ENCODE measurements around the gene OR4X2.
"Not testable (repeated sequence)": the region's sequence is repeated elsewhere in the genome, so short reads cannot be mapped to it uniquely, and the experiment has no call there.

Gene OR4X2

GRCh38 chr11:48244804-48245203 lies at the start of gene OR4X2:
Gene OR4X2, plus strand, starts transcription at chr11:48245104. Its CDS starts 0 bp downstream, at chr11:48245104.
- POLR2A ChIA-PET: no interaction called here
- DNase-seq (ENCODE audit: extremely low spot score): no peak
- CTCF ChIA-PET: no interaction called here

GRCh38 chr11:48207881-48208280 lies 37.0 kb upstream of the OR4X2 start:
- TF ChIP-seq BHLHE40 (IDR thresholded peaks at IDR 0.05; ENCODE audit: borderline replicate concordance): no peak
- TF ChIP-seq SUZ12 (IDR thresholded peaks at IDR 0.05): no peak
- no peak for TF ChIP-seq SP1 (IDR thresholded peaks at IDR 0.05)
- TF ChIP-seq FOXK2 (IDR thresholded peaks at IDR 0.05): no peak
- no peak for TF ChIP-seq FOXA1 (IDR thresholded peaks at IDR 0.05)
- TF ChIP-seq LEF1 (IDR thresholded peaks at IDR 0.05; ENCODE audit: borderline replicate concordance): no peak
- no peak for TF ChIP-seq TARDBP (IDR thresholded peaks at IDR 0.05)
- no peak for TF ChIP-seq ELF4 (IDR thresholded peaks at IDR 0.05)
- no peak for TF ChIP-seq FOXM1 (IDR thresholded peaks at IDR 0.05; ENCODE audit: borderline replicate concordance)
- no peak for TF ChIP-seq ZNF384 (IDR thresholded peaks at IDR 0.05)
- TF ChIP-seq CTBP1 (IDR thresholded peaks at IDR 0.05; ENCODE audit: borderline replicate concordance): no peak
- POLR2A ChIA-PET: no interaction called here
- CTCF ChIA-PET: no interaction called here
- DNase-seq (ENCODE audit: extremely low spot score): no peak

More at GRCh38 chr11:48244804-48245203, at the start of gene OR4X2:
- TF ChIP-seq CTBP1 (IDR thresholded peaks at IDR 0.05; ENCODE audit: borderline replicate concordance) (no peak), FOXM1 (IDR thresholded peaks at IDR 0.05; ENCODE audit: borderline replicate concordance) (no peak), ARNT (IDR thresholded peaks at IDR 0.05) (no peak), SUZ12 (IDR thresholded peaks at IDR 0.05) (no peak), TARDBP (IDR thresholded peaks at IDR 0.05) (no peak), SP1 (IDR thresholded peaks at IDR 0.05) (no peak), L3MBTL2 (conservative IDR thresholded peaks at IDR 0.05) (no peak), HDGF (IDR thresholded peaks at IDR 0.05; ENCODE audit: borderline replicate concordance) (no peak), ELF4 (IDR thresholded peaks at IDR 0.05) (no peak), FOXK2 (IDR thresholded peaks at IDR 0.05) (no peak), LEF1 (IDR thresholded peaks at IDR 0.05; ENCODE audit: borderline replicate concordance) (no peak), ZNF384 (IDR thresholded peaks at IDR 0.05) (no peak), NFRKB (IDR thresholded peaks at IDR 0.05) (no peak), FOXA1 (IDR thresholded peaks at IDR 0.05) (no peak), PKNOX1 (IDR thresholded peaks at IDR 0.05) (no peak), BHLHE40 (IDR thresholded peaks at IDR 0.05; ENCODE audit: borderline replicate concordance) (no peak)

- peak; percentile 11 for DNase-seq (ENCODE audit: extremely low spot score)
- POLR2A ChIA-PET: no interaction called here
- CTCF ChIA-PET: no interaction called here
- TF ChIP-seq ELF4 (IDR thresholded peaks at IDR 0.05) (no peak), L3MBTL2 (conservative IDR thresholded peaks at IDR 0.05) (no peak), ZNF384 (IDR thresholded peaks at IDR 0.05) (no peak), FOXA1 (IDR thresholded peaks at IDR 0.05) (no peak), ARNT (IDR thresholded peaks at IDR 0.05) (no peak), CTBP1 (IDR thresholded peaks at IDR 0.05; ENCODE audit: borderline replicate concordance) (no peak), SP1 (IDR thresholded peaks at IDR 0.05) (no peak), FOXK2 (IDR thresholded peaks at IDR 0.05) (no peak), LEF1 (IDR thresholded peaks at IDR 0.05; ENCODE audit: borderline replicate concordance) (no peak), SUZ12 (IDR thresholded peaks at IDR 0.05) (no peak), PKNOX1 (IDR thresholded peaks at IDR 0.05) (no peak)
Measured at GRCh38 chr11:48210052-48210451, 34.9 kb upstream of the OR4X2 start.

GRCh38 chr11:48216510-48216909 lies 28.4 kb upstream of the OR4X2 start, which contains the start of gene OR4B1:
Gene OR4B1, plus strand, starts transcription at chr11:48216810. Its CDS starts 0 bp downstream, at chr11:48216810.
- ChIA-PET POLR2A (no interaction called here), CTCF (no interaction called here)
- TF ChIP-seq ARNT (IDR thresholded peaks at IDR 0.05): no peak
- TF ChIP-seq BHLHE40 (IDR thresholded peaks at IDR 0.05; ENCODE audit: borderline replicate concordance): no peak
- DNase-seq (ENCODE audit: extremely low spot score): no peak

- CTCF ChIA-PET: no interaction called here
Measured at GRCh38 chr11:48228761-48229160, 16.1 kb upstream of the OR4X2 start.

GRCh38 chr11:48230057-48230456 lies 14.8 kb upstream of the OR4X2 start:
- POLR2A ChIA-PET; CTCF ChIA-PET; DNase-seq (ENCODE audit: extremely low spot score): not testable (repeated sequence)

More at GRCh38 chr11:48228761-48229160, 16.1 kb upstream of the OR4X2 start:
- DNase-seq (ENCODE audit: extremely low spot score): no peak
- POLR2A ChIA-PET: no interaction called here
- TF ChIP-seq FOXA1 (IDR thresholded peaks at IDR 0.05) (no peak), NFRKB (IDR thresholded peaks at IDR 0.05) (no peak), ELF4 (IDR thresholded peaks at IDR 0.05) (no peak), SP1 (IDR thresholded peaks at IDR 0.05) (no peak), FOXM1 (IDR thresholded peaks at IDR 0.05; ENCODE audit: borderline replicate concordance) (no peak), PKNOX1 (IDR thresholded peaks at IDR 0.05) (no peak)

GRCh38 chr11:48237727-48238126 lies 7.2 kb upstream of the OR4X2 start:
- TF ChIP-seq FOXK2 (IDR thresholded peaks at IDR 0.05) (no peak), ELF4 (IDR thresholded peaks at IDR 0.05) (no peak)
- CTCF ChIA-PET: no interaction called here

More at GRCh38 chr11:48237727-48238126, 7.2 kb upstream of the OR4X2 start:
- no peak for DNase-seq (ENCODE audit: extremely low spot score)
- POLR2A ChIA-PET: no interaction called here
